GM12878 (cell line): ENCODE data around the gene VSTM2L. TPM values are rescaled to one million over a fixed set of nuclear protein-coding genes. Genes with fewer than 3 reads are reported as not detected.

Experiments used
- ATAC-seq: fragments of 200-7000 bp; cut with Tn5 transposase; 3 replicates; pipeline ENCODE4 v1.9.1; 2020; ENCODE audit warnings: mild to moderate bottlenecking, moderate library complexity
- BruUV-seq: library from RNA; stranded (reverse); fragments of 400-500 nt; replicated peaks from 2 replicates; lab custom pipeline; 2021; lab: Mats Ljungman, UMichigan
- CTCF ChIA-PET: fragments of 300-600 bp; sonication (Branson Sonifier 250); formaldehyde crosslinking; extraction: SDS; loops from one replicate; lab custom pipeline; 2021; ENCODE audit warnings: inconsistent platforms; lab: Yijun Ruan, JAX
- POLR2A ChIA-PET: fragments of 350-600 bp; formaldehyde crosslinking; extraction: SDS; loops from one replicate; lab custom pipeline; 2021; ENCODE audit warnings: inconsistent platforms; lab: Charles Lee
- RAD21 ChIA-PET: fragments of 300-600 bp; sonication (Branson Sonifier 250); formaldehyde crosslinking; loops from one replicate; lab custom pipeline; 2023; ENCODE audit warnings: antibody characterized with exemption; ENCODE audit not compliant: unreplicated experiment; lab: Charles Lee
- SMC1A ChIA-PET: fragments of 300-600 bp; sonication (Branson Sonifier 250); formaldehyde crosslinking; loops from one replicate; lab custom pipeline; 2023; ENCODE audit not compliant: unreplicated experiment, uncharacterized antibody; lab: Charles Lee
- DNase-seq: peaks from one replicate; pipeline ENCODE4 v3.0.0-alpha.2; 2011; ENCODE audit warnings: low read depth, low spot score
- FAIRE-seq: peaks from 3 replicates; lab custom pipeline; 2011; peaks lifted over from hg19 to GRCh38; lab: Jason Lieb, UNC
- H2AFZ ChIP-seq: 2 replicates; pipeline ENCODE4 v1.6.0; 2011; ENCODE audit warnings: low read depth, low read length, control low read depth; ENCODE audit not compliant: control insufficient read depth
- H3K27ac ChIP-seq: 2 replicates; pipeline ENCODE4 v1.5.1; 2011; ENCODE audit warnings: control low read depth; ENCODE audit not compliant: control insufficient read depth, insufficient read depth
- H3K27me3 ChIP-seq, 2 experiments: replicated peaks in 1 of 2; 2 replicates each; pipeline versions ENCODE4 v1.6.0 to v1.6.1; 2011; ENCODE audit warnings: low read length in 1 of 2; ENCODE audit not compliant: control insufficient read depth in 2 of 2, insufficient read depth in 2 of 2
- H3K36me3 ChIP-seq, 2 experiments: 2 replicates each; pipeline ENCODE4 v1.5.1; 2011; ENCODE audit warnings: low read length in 1 of 2; ENCODE audit not compliant: control insufficient read depth in 2 of 2, insufficient read depth in 2 of 2
- H3K4me1 ChIP-seq: 2 replicates; pipeline ENCODE4 v1.6.1; 2011; ENCODE audit warnings: mild to moderate bottlenecking, low read length, moderate library complexity, mixed read lengths; ENCODE audit not compliant: control insufficient read depth, insufficient read depth
- H3K4me2 ChIP-seq: 2 replicates; pipeline ENCODE4 v1.6.0; 2011; ENCODE audit warnings: control low read depth; ENCODE audit not compliant: control insufficient read depth, insufficient read depth
- H3K4me3 ChIP-seq: fragments of 200-600 bp; sonication (generic); 2 replicates; pipeline ENCODE4 v1.5.1; 2016
- H3K79me2 ChIP-seq: 2 replicates; pipeline ENCODE4 v1.6.0; 2011; ENCODE audit warnings: low read length; ENCODE audit not compliant: control insufficient read depth, insufficient read depth
- H3K9ac ChIP-seq: 2 replicates; pipeline ENCODE4 v1.8.0; 2011; ENCODE audit warnings: low read length, control low read depth, mixed read lengths; ENCODE audit not compliant: control insufficient read depth, insufficient read depth
- H3K9me3 ChIP-seq: replicated peaks from 3 replicates; pipeline ENCODE4 v1.5.1; 2011; ENCODE audit warnings: mild to moderate bottlenecking, low read length; ENCODE audit not compliant: control insufficient read depth, insufficient read depth
- H4K20me1 ChIP-seq: 2 replicates; pipeline ENCODE4 v1.6.0; 2011; ENCODE audit not compliant: control insufficient read depth, insufficient read depth
- ATF3 ChIP-seq: IDR thresholded peaks from 2 replicates; pipeline ENCODE4 v1.6.1; 2011; ENCODE audit warnings: low read depth, mild to moderate bottlenecking, low read length, moderate library complexity, borderline replicate concordance; ENCODE audit errors: extremely low read depth
- ATF7 ChIP-seq: fragments of 450-650 bp; IDR thresholded peaks from 2 replicates; pipeline ENCODE4 v1.6.1; 2016; ENCODE audit warnings: low read depth, mild to moderate bottlenecking
- CBFB ChIP-seq: IDR thresholded peaks from 2 replicates; pipeline ENCODE4 v1.6.1; 2016; ENCODE audit warnings: antibody characterized with exemption, low read depth
- DPF2 ChIP-seq: fragments of 450-650 bp; IDR thresholded peaks from 2 replicates; pipeline ENCODE4 v1.6.1; 2017; ENCODE audit warnings: mild to moderate bottlenecking
- FOXK2 ChIP-seq: fragments of 450-650 bp; IDR thresholded peaks from 2 replicates; pipeline ENCODE4 v1.6.1; 2017; ENCODE audit warnings: mild to moderate bottlenecking, moderate library complexity
- IKZF2 ChIP-seq, 2 experiments: fragments of 450-650 bp; IDR thresholded peaks; 2 replicates each; pipeline ENCODE4 v1.6.1; 2017; ENCODE audit warnings: mild to moderate bottlenecking in 2 of 2, moderate library complexity in 2 of 2
- JUNB ChIP-seq: IDR thresholded peaks from 2 replicates; pipeline ENCODE4 v1.6.1; 2016; ENCODE audit warnings: antibody characterized with exemption, mild to moderate bottlenecking
- RFX5 ChIP-seq: IDR thresholded peaks from 2 replicates; pipeline ENCODE4 v1.6.1; 2011; ENCODE audit warnings: low read depth, low read length, improper control_type of control experiment
- SIN3A ChIP-seq: IDR thresholded peaks from 2 replicates; pipeline ENCODE4 v1.6.1; 2012; ENCODE audit warnings: low read depth, low read length, improper control_type of control experiment
- SMARCA5 ChIP-seq: fragments of 450-650 bp; IDR thresholded peaks from 2 replicates; pipeline ENCODE4 v1.6.1; 2017; ENCODE audit warnings: mild to moderate bottlenecking
- SUZ12 ChIP-seq: fragments of 200-600 bp; sonication (generic); IDR thresholded peaks from one replicate; pipeline ENCODE4 v1.6.1; 2018; ENCODE audit warnings: antibody characterized with exemption, mild to moderate bottlenecking; ENCODE audit not compliant: unreplicated experiment
- TARDBP ChIP-seq: IDR thresholded peaks from 2 replicates; pipeline ENCODE4 v1.6.1; 2016; ENCODE audit warnings: borderline replicate concordance
- WGBS: methylation state at CpG from one replicate; pipeline ENCODE4 v1.1.6; 2016; ENCODE audit warnings: low lambda C conversion rate; ENCODE audit not compliant: insufficient replicate concordance, insufficient coverage; ENCODE audit errors: missing lambda C conversion rate; 5-methylcytosine and 5-hydroxymethylcytosine counted together
- in situ Hi-C: fragments of 300-500 bp; cut with MboI; formaldehyde crosslinking; loops from 9 replicates; pipeline ENCODE4 v1.14.3; 2018; ENCODE audit warnings: mixed read lengths
- intact Hi-C: fragments of 100-400 bp; cut with micrococcal nuclease; formaldehyde crosslinking; loops from one replicate; pipeline ENCODE4 v1.14.2; 2022; ENCODE audit not compliant: unreplicated experiment
- polyA plus RNA-seq, 11 experiments: library from polyadenylated mRNA; depleted of rRNA in 4 of 11; unstranded in 6 of 11; stranded (reverse) in 5 of 11; fragments of >200 nt; fragmentation: Nextera tagmentation in 4 of 11; fragmentation: Illumina TruSeq in 1 of 11; extraction: Ambion mirVana in 4 of 11; extraction: Trizol in 1 of 11; gene quantifications; 1 replicate in 1 of 11; 2 replicates in 10 of 11; pipeline versions ENCODE4 v1.2.1 to v1.2.3, GENCODE V29; 2011 to 2016; ENCODE audit warnings: inconsistent platforms in 2 of 11, missing spikeins in 2 of 11, low read depth in 1 of 11
- total RNA-seq, 4 experiments: library from RNA; depleted of rRNA in 3 of 4; stranded (reverse); fragments of >200 nt in 3 of 4; fragmentation: Illumina TruSeq in 1 of 4; extraction: Trizol in 1 of 4; gene quantifications; 2 replicates each; pipeline versions ENCODE4 v1.2.1 to v1.2.3, GENCODE V29; 2013 to 2021
- TF ChIP-seq, protein P1 (sequence below): IDR thresholded peaks from 2 replicates; pipeline ENCODE4 v1.6.1; 2011; ENCODE audit warnings: borderline replicate concordance, low read depth, mild to moderate bottlenecking, moderate library complexity, low read length; ENCODE audit not compliant: insufficient read depth, poor library complexity, severe bottlenecking

The VSTM2L gene
- total and polyA plus RNA-seq, 10 of the 15 experiments (the other 5 are each of a cell fraction or from before 2014, with no cell fraction given) = 0.05 to 1.5 (median 0.63) TPM; not detected in 2

- in situ Hi-C loops = no loop called here
- FAIRE-seq = no peak
These were observed 29.1 kb downstream of the VSTM2L start for GRCh38 chr20:37932074-37932473.

More at GRCh38 chr20:37932074-37932473, 29.1 kb downstream of the VSTM2L start:
- H3K27me3 ChIP-seq = peaks cover 0 to 1% of the 10 kb centered on the region in 2 experiments; a peak in 1 of 4 replicates
- H3K4me3 ChIP-seq = no peak overlapping the region
- intact Hi-C loops = no loop called here
- ChIA-PET SMC1A (interaction anchor here (1.1 kb wide), 1 partner anchor 12 kb away, joined by 3 read pairs; no protein-coding TSS in a partner anchor), POLR2A (no interaction called here), CTCF (interaction anchor here (0.7 kb wide), 1 partner anchor 9 kb away, joined by 3 read pairs; no protein-coding TSS in a partner anchor), RAD21 (no interaction called here)
- H3K9ac ChIP-seq = no peak overlapping the region
- no peak overlapping the region for H3K27ac ChIP-seq
- no peak for TF ChIP-seq JUNB
- no peak for TF ChIP-seq DPF2
- no peak for TF ChIP-seq RFX5
- TF ChIP-seq CBFB = no peak
- TF ChIP-seq, protein P1, sequence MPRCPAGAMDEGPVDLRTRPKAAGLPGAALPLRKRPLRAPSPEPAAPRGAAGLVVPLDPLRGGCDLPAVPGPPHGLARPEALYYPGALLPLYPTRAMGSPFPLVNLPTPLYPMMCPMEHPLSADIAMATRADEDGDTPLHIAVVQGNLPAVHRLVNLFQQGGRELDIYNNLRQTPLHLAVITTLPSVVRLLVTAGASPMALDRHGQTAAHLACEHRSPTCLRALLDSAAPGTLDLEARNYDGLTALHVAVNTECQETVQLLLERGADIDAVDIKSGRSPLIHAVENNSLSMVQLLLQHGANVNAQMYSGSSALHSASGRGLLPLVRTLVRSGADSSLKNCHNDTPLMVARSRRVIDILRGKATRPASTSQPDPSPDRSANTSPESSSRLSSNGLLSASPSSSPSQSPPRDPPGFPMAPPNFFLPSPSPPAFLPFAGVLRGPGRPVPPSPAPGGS = no peak
- TF ChIP-seq FOXK2 = no peak
- TF ChIP-seq TARDBP = no peak
- TF ChIP-seq SUZ12 = no peak
- no peak for TF ChIP-seq ATF7
- TF ChIP-seq SIN3A = no peak
- TF ChIP-seq ATF3 = no peak
- TF ChIP-seq SMARCA5 = no peak
- TF ChIP-seq IKZF2 (IDR thresholded peaks at IDR 0.05) = no peak
- ATAC-seq (no peak), DNase-seq (no peak)
- no peaks in the 10 kb centered on the region for H3K9me3 ChIP-seq
- H2AFZ ChIP-seq = no peak overlapping the region
- H3K36me3 ChIP-seq = no peaks in the 10 kb centered on the region
- H4K20me1 ChIP-seq = no peaks in the 10 kb centered on the region
- no peaks in the 10 kb centered on the region for H3K4me1 ChIP-seq
- WGBS = 45% methylated on average over 8 of the region's 8 CpGs
- no peaks in the 10 kb centered on the region for H3K79me2 ChIP-seq
- BruUV-seq = no TSS peak
- no peak overlapping the region for H3K4me2 ChIP-seq
